ENCODE results near the gene FUT9.
A peak's percentile ranks its signal among the peaks of the same experiment; 100 is the strongest.

The FUT9 gene

GRCh38 chr6:96015518-96016333 is at the start of gene FUT9:
TSS of gene FUT9 (plus strand) at chr6:96015974. CDS start at chr6:96203156, 187,182 bp downstream.
- peak; percentile 68 for DNase-seq

- no peak for DNase-seq
Observed at GRCh38 chr6:95967594-95967993, 48.2 kb upstream of the FUT9 start.

- no peak for DNase-seq
Observed at GRCh38 chr6:95973976-95974375, 41.8 kb upstream of the FUT9 start.

- no peak for DNase-seq
Observed at GRCh38 chr6:95978230-95978629, 37.5 kb upstream of the FUT9 start.

DNA sequence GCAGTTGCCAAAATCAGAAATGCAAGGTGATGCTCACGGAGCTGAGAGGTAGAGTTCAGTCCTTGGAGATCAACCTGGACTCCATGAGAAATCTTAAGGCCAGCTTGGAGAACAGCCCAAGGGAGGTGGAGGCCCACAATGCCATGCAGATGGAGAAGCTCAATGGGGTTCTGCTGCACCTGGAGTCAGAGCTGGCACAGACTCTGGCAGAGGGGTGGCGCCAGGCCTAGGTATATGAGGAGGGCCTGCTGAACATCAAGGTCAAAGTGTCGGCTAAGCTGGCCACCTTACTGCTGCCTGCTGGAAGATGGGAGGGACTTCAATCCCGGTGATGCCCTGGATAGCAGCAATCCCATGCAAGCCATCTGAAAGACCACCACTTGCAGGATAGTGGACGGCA is 23.9 kb upstream of the FUT9 start:
- DNase-seq: no peak

GRCh38 chr6:95994151-95994550 is 21.6 kb upstream of the FUT9 start:
- no peak for DNase-seq

DNA sequence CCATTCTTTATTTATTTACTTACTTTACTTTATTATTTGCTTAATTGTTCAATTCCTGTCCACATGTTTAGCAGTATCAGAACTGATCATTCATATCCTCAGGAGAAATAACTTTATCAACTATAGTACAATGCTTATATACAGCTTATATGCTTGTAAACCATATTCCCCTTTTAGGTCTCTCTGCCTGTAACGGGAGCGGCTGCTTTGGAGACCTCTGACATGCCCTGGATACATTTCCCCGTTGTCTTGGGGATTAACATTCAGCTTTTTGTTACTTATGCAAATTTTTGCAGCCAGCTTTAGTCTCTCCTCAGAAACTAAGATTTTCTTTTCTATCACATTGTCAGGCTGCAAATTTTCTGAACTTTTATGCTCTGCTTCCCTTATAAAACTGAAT is 17.6 kb upstream of the FUT9 start:
- DNase-seq: no peak

- DNase-seq: no peak
Observed at GRCh38 chr6:96001891-96002575, 13.7 kb upstream of the FUT9 start.

GRCh38 chr6:96002576-96002910 is 13.2 kb upstream of the FUT9 start:
- no peak for DNase-seq

GRCh38 chr6:96002912-96003311 is 12.9 kb upstream of the FUT9 start:
- no peak for DNase-seq

DNA sequence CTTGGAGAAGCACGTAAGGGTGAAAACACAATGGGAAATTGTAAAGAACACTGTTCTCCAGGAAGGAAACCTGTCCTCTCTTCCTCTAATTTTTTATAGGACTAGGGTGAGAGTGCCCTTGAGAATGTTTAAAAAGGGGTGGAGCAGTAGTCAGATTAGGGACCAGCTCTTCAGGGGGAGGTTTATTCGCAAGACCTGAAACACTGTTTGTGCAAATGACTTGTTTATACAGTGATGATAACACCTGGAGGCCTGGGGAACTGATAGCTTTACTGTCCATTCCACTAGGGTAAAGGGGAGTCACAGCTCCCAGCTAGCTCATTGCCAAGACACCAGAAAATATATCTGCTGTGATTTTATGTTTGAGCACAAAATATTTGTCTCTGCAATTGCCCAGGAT is 8.1 kb upstream of the FUT9 start:
- no peak for DNase-seq

DNA sequence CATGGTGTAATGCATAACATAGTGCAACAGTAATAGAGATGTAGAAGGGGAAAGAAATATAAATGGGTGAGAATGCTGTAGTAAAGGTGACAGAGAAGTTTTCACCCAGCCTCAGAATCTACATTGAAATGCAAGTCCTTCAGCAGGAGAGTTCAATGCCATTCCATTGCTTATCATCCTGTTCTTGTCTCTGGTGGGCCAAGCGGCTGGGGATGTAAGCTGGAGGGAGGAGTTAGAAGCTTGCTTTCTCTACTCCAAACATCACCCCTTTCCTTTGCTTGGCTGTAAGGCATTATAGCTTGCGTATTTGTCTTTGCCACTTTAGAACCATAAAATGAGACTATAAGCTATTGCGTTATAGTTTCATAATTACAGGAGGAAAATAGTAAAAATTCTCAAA is 2.2 kb upstream of the FUT9 start:
- no peak for DNase-seq

- no peak for DNase-seq
Observed at GRCh38 chr6:96014846-96015517, 792 bp upstream of the FUT9 start.

DNA sequence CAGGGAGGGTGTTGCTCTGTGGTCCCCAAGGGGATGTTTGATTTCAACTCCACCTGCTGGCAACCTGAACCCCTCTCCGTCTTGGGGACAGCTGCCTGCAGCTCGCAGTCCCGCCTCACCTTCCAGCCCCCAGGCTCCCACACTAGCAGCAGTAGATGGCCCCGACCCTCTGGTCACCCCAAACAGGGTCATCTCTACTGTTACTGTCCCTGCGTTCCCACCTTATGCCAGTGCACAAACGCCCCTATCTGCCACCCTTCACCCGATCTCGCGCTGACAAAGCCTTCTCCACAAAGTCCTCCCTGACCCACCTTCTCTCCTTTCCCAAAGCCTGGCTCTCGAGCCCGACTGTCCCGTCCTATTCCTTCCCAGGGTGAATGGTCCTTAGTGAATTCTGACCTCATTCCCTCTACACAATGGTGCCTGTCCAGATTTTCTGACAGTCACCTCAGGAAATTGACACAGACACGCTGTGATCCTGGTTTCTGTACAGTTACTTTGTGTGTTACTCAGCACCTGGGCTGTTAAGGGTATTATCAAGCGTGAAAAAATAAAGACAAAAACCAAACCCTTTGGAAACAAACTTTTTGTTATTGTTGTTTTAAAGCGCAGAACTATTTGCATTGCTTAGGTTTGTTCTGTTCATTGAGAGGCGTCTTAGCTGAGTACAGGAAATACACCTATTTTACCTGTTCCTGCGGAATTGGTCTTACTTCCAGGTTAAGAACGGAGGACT is 728 bp downstream of the FUT9 start:
- no peak for DNase-seq

GRCh38 chr6:96017070-96017359 is 1.2 kb downstream of the FUT9 start:
- DNase-seq: no peak

GRCh38 chr6:96022225-96022624 is 6.5 kb downstream of the FUT9 start:
- DNase-seq: no peak

GRCh38 chr6:96032661-96033060 is 16.9 kb downstream of the FUT9 start:
- DNase-seq: peak; percentile 68

DNA sequence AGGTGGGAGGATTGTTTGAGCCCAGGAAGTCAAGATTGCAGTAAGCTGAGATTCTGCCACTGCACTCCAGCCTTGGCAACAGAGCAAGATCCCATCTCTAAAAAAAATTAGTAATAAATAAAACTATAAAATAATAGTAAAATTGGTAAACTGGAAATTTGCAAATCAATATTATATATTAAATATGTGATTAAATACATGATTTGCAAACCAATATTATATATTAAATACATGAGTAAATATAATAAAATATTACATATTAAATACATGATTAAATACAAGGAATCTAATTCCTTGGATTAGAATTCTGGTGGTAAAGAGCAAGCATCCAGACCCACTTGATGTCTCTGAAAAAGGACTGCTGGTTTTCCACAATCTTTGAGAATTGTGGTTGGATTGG is 35.8 kb downstream of the FUT9 start:
- DNase-seq: no peak

- DNase-seq: no peak
Observed at GRCh38 chr6:96058082-96058481, 42.3 kb downstream of the FUT9 start.

DNA sequence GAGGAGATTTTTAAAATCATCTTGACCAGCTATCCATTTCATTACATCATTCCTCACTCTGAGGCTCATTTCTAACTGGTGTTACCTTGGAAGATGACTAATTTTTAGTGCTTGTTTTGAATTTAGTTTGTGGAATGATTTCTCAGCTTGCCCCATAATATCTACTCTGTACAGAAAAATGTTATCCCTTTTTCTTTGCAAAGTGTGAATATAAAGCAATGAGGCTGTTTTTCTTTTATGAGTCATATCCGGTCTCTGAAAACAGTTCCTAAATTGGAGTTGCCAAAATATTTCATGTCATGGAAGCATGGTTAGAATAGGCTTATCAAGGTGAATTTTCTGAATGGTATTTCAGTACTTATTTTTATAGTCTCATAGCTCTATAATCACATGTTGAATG is 43.8 kb downstream of the FUT9 start:
- no peak for DNase-seq

DNA sequence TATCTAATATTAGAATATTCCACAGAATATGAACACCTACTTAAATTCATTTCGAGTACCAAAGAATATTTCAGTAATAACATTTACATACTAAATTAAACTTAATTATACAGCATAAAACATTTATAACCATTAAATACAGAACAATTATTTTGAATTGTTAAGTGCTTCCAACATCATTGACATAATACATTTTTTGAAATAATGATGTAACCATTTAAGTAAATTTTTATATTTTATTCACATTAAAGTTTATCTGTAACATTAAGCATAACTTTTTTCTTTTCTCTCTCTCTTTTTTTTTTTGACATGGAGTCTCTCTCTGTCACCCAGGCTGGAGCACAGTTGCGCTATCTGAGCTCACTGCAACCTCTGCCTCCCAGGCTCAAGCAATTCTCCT is 44.5 kb downstream of the FUT9 start:
- DNase-seq: no peak

DNA sequence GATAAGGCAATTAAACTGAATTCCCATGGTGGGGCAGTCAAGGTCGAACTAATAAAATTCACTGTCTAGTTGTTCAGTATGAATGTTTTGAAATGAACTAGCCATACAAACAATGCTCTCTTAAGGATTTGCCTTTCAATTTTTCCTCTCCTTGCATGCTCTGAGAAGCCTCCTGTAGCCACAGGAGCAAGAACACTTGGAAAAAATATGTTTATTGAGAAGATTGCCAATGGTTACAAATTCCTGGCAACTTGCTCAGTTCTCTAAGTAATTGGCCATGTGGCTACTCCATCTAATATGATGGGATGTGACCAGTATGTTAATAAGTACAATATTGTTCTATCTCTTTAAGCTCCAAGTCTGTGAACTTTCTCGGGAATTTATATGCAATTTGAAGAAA is 49.4 kb downstream of the FUT9 start:
- DNase-seq: no peak

- no peak for DNase-seq
Observed at GRCh38 chr6:96066376-96066775, 50.6 kb downstream of the FUT9 start.

GRCh38 chr6:96073555-96073954 is 57.8 kb downstream of the FUT9 start:
- DNase-seq: no peak
